Ishikawa (cell line): ENCODE data around the gene KRT28.

Source experiments
- CREB1 ChIP-seq: IDR thresholded peaks from 2 replicates; pipeline ENCODE4 v1.6.1; 2012; ENCODE audit warnings: low read depth
- EGR1 ChIP-seq: IDR thresholded peaks from 2 replicates; pipeline ENCODE4 v1.6.1; 2012
- EP300 ChIP-seq: IDR thresholded peaks from 2 replicates; pipeline ENCODE4 v1.6.1; 2012; ENCODE audit warnings: borderline replicate concordance
- NFIC ChIP-seq: IDR thresholded peaks from 2 replicates; pipeline ENCODE4 v1.6.1; 2012
- RAD21 ChIP-seq: IDR thresholded peaks from 2 replicates; pipeline ENCODE4 v1.6.1; 2012; ENCODE audit warnings: low read depth
- TAF1 ChIP-seq: IDR thresholded peaks from 2 replicates; pipeline ENCODE4 v1.6.1; 2012; ENCODE audit warnings: low read depth, mild to moderate bottlenecking
- TEAD4 ChIP-seq: IDR thresholded peaks from 2 replicates; pipeline ENCODE4 v1.6.1; 2012
- ZBTB7A ChIP-seq: IDR thresholded peaks from 2 replicates; pipeline ENCODE4 v1.6.1; 2012; ENCODE audit warnings: low read depth
- TF ChIP-seq, protein P1 (sequence below): IDR thresholded peaks from 2 replicates; pipeline ENCODE4 v1.6.1; 2012
- TF ChIP-seq, protein P2 (sequence below): IDR thresholded peaks from 2 replicates; pipeline ENCODE4 v1.6.1; 2012
- TF ChIP-seq, protein P3 (sequence below): IDR thresholded peaks from 2 replicates; pipeline ENCODE4 v1.6.1; 2012; ENCODE audit warnings: low read depth, mild to moderate bottlenecking

DNA sequence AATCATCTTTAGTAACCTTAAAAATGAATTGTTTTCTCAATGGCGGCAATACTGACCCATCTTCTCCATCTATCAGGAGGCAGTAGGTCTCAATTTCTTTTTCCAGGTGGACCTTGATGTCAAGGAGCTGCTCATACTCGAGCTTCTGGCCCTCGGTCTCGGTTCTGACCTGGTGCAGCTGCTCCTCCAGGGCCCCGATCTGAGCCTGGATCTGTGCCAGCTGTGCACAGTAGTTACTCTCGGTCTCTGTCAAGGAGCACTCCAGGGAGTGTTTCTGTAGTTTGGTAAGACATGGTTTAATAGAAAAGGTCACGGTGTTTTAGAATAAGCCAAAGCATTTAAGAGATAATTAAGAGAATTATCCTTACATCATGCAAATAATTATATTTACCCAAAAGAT lies 22.3 kb downstream of the KRT28 start:
- no peak for TF ChIP-seq TEAD4
- TF ChIP-seq TAF1, result no peak
- no peak for TF ChIP-seq EGR1
- TF ChIP-seq EP300, result no peak
- TF ChIP-seq, protein P1, sequence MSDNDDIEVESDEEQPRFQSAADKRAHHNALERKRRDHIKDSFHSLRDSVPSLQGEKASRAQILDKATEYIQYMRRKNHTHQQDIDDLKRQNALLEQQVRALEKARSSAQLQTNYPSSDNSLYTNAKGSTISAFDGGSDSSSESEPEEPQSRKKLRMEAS, result no peak
- TF ChIP-seq, protein P2, sequence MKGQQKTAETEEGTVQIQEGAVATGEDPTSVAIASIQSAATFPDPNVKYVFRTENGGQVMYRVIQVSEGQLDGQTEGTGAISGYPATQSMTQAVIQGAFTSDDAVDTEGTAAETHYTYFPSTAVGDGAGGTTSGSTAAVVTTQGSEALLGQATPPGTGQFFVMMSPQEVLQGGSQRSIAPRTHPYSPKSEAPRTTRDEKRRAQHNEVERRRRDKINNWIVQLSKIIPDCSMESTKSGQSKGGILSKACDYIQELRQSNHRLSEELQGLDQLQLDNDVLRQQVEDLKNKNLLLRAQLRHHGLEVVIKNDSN, result no peak
- TF ChIP-seq RAD21, result no peak
- TF ChIP-seq, protein P3, sequence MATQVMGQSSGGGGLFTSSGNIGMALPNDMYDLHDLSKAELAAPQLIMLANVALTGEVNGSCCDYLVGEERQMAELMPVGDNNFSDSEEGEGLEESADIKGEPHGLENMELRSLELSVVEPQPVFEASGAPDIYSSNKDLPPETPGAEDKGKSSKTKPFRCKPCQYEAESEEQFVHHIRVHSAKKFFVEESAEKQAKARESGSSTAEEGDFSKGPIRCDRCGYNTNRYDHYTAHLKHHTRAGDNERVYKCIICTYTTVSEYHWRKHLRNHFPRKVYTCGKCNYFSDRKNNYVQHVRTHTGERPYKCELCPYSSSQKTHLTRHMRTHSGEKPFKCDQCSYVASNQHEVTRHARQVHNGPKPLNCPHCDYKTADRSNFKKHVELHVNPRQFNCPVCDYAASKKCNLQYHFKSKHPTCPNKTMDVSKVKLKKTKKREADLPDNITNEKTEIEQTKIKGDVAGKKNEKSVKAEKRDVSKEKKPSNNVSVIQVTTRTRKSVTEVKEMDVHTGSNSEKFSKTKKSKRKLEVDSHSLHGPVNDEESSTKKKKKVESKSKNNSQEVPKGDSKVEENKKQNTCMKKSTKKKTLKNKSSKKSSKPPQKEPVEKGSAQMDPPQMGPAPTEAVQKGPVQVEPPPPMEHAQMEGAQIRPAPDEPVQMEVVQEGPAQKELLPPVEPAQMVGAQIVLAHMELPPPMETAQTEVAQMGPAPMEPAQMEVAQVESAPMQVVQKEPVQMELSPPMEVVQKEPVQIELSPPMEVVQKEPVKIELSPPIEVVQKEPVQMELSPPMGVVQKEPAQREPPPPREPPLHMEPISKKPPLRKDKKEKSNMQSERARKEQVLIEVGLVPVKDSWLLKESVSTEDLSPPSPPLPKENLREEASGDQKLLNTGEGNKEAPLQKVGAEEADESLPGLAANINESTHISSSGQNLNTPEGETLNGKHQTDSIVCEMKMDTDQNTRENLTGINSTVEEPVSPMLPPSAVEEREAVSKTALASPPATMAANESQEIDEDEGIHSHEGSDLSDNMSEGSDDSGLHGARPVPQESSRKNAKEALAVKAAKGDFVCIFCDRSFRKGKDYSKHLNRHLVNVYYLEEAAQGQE, result no peak
- no peak for TF ChIP-seq CREB1
- TF ChIP-seq NFIC, result no peak
- no peak for TF ChIP-seq ZBTB7A
